Thyroid gland (tissue), 4 donors: ENCODE data around the gene PADI4.

Experiments
- POLR2A ChIP-seq, 2 donors: fragments of 450-650 bp; IDR thresholded peaks; one replicate each; pipeline ENCODE4 v1.6.1; 2017; ENCODE audit warnings: antibody characterized with exemption in 2 of 2, mild to moderate bottlenecking in 2 of 2, moderate library complexity in 1 of 2
- TF ChIP-seq, protein P1 (sequence below), 6 experiments: fragments of 200-600 bp in 3 of 6; fragments of 450-650 bp in 3 of 6; sonication (generic) in 3 of 6; IDR thresholded peaks; one replicate each; pipeline ENCODE4 v1.5.1; 2016 to 2019; ENCODE audit warnings: antibody characterized with exemption in 6 of 6, mild to moderate bottlenecking in 2 of 6, inconsistent platforms in 1 of 6, moderate library complexity in 1 of 6

DNA sequence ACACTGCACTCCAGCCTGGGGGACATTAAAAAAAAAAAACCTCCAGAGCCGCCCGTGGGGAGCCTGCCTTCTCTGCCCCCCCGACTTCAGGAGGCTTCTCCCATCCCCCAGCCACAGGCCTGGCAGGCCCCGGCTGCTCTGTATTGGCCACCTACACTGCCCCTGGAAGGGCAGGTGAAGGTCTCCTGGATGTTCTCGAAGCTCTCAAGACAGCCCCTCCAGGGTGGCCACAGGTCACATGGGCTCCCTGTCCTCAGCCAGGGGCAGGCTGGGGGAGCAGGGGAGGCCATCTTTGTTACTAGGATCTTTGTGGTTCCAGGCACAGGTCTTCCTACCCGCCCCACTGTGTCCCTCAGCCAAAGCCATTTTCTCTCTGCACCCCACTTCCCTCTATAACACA is 96.8 kb downstream of the PADI4 start:
- TF ChIP-seq, protein P1, sequence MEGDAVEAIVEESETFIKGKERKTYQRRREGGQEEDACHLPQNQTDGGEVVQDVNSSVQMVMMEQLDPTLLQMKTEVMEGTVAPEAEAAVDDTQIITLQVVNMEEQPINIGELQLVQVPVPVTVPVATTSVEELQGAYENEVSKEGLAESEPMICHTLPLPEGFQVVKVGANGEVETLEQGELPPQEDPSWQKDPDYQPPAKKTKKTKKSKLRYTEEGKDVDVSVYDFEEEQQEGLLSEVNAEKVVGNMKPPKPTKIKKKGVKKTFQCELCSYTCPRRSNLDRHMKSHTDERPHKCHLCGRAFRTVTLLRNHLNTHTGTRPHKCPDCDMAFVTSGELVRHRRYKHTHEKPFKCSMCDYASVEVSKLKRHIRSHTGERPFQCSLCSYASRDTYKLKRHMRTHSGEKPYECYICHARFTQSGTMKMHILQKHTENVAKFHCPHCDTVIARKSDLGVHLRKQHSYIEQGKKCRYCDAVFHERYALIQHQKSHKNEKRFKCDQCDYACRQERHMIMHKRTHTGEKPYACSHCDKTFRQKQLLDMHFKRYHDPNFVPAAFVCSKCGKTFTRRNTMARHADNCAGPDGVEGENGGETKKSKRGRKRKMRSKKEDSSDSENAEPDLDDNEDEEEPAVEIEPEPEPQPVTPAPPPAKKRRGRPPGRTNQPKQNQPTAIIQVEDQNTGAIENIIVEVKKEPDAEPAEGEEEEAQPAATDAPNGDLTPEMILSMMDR (IDR thresholded peaks at IDR 0.05) = no peak
- TF ChIP-seq POLR2A (IDR thresholded peaks at IDR 0.05) = no peak
